Keratinocyte (primary cell): Measurements from ENCODE around the gene P2RX3. TPM values are rescaled to one million over a fixed set of nuclear protein-coding genes. Genes with fewer than 3 reads are reported as not detected.

ENCODE experiments used
- DNase-seq: peaks from one replicate; pipeline ENCODE4 v3.0.0-alpha.2; 2011; ENCODE audit warnings: low read depth, missing footprints, low spot score
- FAIRE-seq: peaks from 2 replicates; lab custom pipeline; 2011; peaks lifted over from hg19 to GRCh38; lab: Jason Lieb, UNC
- H2AFZ ChIP-seq: 2 replicates; pipeline ENCODE4 v1.6.0; 2012; ENCODE audit warnings: low read length, control low read depth, inconsistent platforms; ENCODE audit not compliant: control insufficient read depth
- H3K27ac ChIP-seq: 2 replicates; pipeline ENCODE4 v1.5.1; 2011; ENCODE audit warnings: low read length; ENCODE audit not compliant: control insufficient read depth, insufficient read depth
- H3K27me3 ChIP-seq: 3 replicates; pipeline ENCODE4 v1.6.0; 2011; ENCODE audit warnings: low read length; ENCODE audit not compliant: control insufficient read depth, insufficient read depth; ENCODE audit errors: extremely low read depth
- H3K36me3 ChIP-seq, 2 experiments: 2 replicates in 1 of 2; 3 replicates in 1 of 2; pipeline ENCODE4 v1.5.1; 2011; ENCODE audit warnings: low read length in 2 of 2, mild to moderate bottlenecking in 1 of 2; ENCODE audit not compliant: control insufficient read depth in 2 of 2, insufficient read depth in 2 of 2; ENCODE audit errors: extremely low read depth in 1 of 2
- H3K4me1 ChIP-seq: 3 replicates; pipeline ENCODE4 v1.5.1; 2011; ENCODE audit warnings: low read length; ENCODE audit not compliant: control insufficient read depth, insufficient read depth; ENCODE audit errors: extremely low read depth
- H3K4me2 ChIP-seq: 3 replicates; pipeline ENCODE4 v1.6.0; 2011; ENCODE audit warnings: low read depth, low read length; ENCODE audit not compliant: control insufficient read depth, insufficient read depth; ENCODE audit errors: extremely low read depth
- H3K4me3 ChIP-seq, 3 experiments: fragments of 200-600 bp in 1 of 3; sonication (generic) in 1 of 3; 2 replicates in 2 of 3; 3 replicates in 1 of 3; pipeline ENCODE4 v1.5.1; 2011 to 2016; ENCODE audit warnings: low read length in 3 of 3, mild to moderate bottlenecking in 3 of 3, control low read depth in 2 of 3, inconsistent platforms in 1 of 3, low read depth in 1 of 3, mixed read lengths in 1 of 3, mixed run types in 1 of 3, moderate library complexity in 1 of 3; ENCODE audit not compliant: control insufficient read depth in 2 of 3, insufficient read depth in 2 of 3; ENCODE audit errors: extremely low read depth in 1 of 3
- H3K79me2 ChIP-seq: 2 replicates; pipeline ENCODE4 v1.6.0; 2012; ENCODE audit warnings: low read length; ENCODE audit not compliant: control insufficient read depth, insufficient read depth
- H3K9ac ChIP-seq: 3 replicates; pipeline ENCODE4 v1.6.0; 2011; ENCODE audit warnings: low read length; ENCODE audit not compliant: control insufficient read depth, insufficient read depth; ENCODE audit errors: extremely low read depth
- H3K9me1 ChIP-seq: 3 replicates; pipeline ENCODE4 v1.6.0; 2011; ENCODE audit warnings: low read length; ENCODE audit not compliant: control insufficient read depth, insufficient read depth; ENCODE audit errors: extremely low read depth
- H3K9me3 ChIP-seq: 2 replicates; pipeline ENCODE4 v1.5.1; 2012; ENCODE audit warnings: low read depth, low read length; ENCODE audit not compliant: control insufficient read depth
- H4K20me1 ChIP-seq: 3 replicates; pipeline ENCODE4 v1.6.0; 2011; ENCODE audit warnings: low read length; ENCODE audit not compliant: control insufficient read depth, insufficient read depth; ENCODE audit errors: extremely low read depth
- CTCF ChIP-seq, 3 experiments: IDR thresholded peaks in 1 of 3; conservative IDR thresholded peaks in 1 of 3; optimal IDR thresholded peaks in 1 of 3; 2 replicates in 2 of 3; 3 replicates in 1 of 3; pipeline versions ENCODE3 to v1.5.1; 2011; ENCODE audit warnings: low read length in 3 of 3, mild to moderate bottlenecking in 3 of 3, moderate library complexity in 2 of 3, control low read depth in 1 of 3, inconsistent platforms in 1 of 3; ENCODE audit not compliant: insufficient read depth in 2 of 3; ENCODE audit errors: extremely low read depth in 1 of 3
- EZH2 ChIP-seq: IDR thresholded peaks from one replicate; pipeline ENCODE4 v1.6.1; 2012; ENCODE audit warnings: inconsistent platforms, mild to moderate bottlenecking, low read length, moderate library complexity
- dilution Hi-C: fragments of 300-500 bp; cut with MboI; formaldehyde crosslinking; loops from one replicate; pipeline ENCODE4 v1.7.0; 2020; ENCODE audit warnings: low sequenced_read_pairs; ENCODE audit not compliant: extremely low pct_ligation_motif_present
- polyA plus RNA-seq, 5 experiments: library from polyadenylated mRNA; depleted of rRNA in 3 of 5; stranded (reverse) in 3 of 5; stranded (forward) in 1 of 5; unstranded in 1 of 5; fragments of >200 nt; gene quantifications; 1 replicate in 1 of 5; 2 replicates in 3 of 5; 3 replicates in 1 of 5; pipeline versions ENCODE4 v1.2.1 to v1.2.3, GENCODE V29; 2011 to 2012; ENCODE audit warnings: missing spikeins in 2 of 5, low read depth in 1 of 5, low replicate concordance in 1 of 5

The P2RX3 gene
- polyA plus RNA-seq, 1 donor (not counting 4 experiments of a cell fraction or from before 2014, with no cell fraction given), result not detected

- dilution Hi-C loops, result no loop called here
Measured at GRCh38 chr11:57341250-57341808, 3.2 kb downstream of the P2RX3 start.

DNA sequence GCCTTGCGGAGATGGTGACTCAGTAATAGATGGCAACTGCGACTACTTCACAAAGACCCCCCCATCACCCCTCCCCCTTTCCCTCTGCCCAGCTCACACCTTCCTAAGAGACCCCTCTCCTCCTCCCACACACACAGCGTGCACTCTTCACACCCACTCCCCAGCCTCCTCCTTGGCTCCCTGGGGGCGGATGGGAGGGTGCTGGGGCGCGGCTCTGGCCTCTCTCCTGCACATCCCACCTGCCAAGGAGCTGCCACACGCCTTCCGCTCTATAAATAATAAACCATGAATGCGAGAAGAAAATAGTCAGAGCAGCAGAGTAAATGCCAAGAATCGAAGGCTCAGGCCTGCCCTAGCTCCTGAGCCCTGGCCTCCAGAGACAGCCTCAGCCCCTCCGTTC, 4.5 kb downstream of the P2RX3 start:
- H3K36me3 ChIP-seq, result no peaks in the 10 kb centered on the region
- no peak overlapping the region for H3K9ac ChIP-seq
- no peak overlapping the region for H3K27ac ChIP-seq
- H3K4me2 ChIP-seq, result no peak overlapping the region
- dilution Hi-C loops, result no loop called here
- no peaks in the 10 kb centered on the region for H3K9me1 ChIP-seq
- no peak for DNase-seq
- no peak for FAIRE-seq
- no peaks in the 10 kb centered on the region for H3K4me1 ChIP-seq
- no peak overlapping the region for H3K4me3 ChIP-seq
- no peak overlapping the region for H2AFZ ChIP-seq
- peaks cover 3% of the 10 kb centered on the region for H3K27me3 ChIP-seq
- H3K9me3 ChIP-seq, result no peaks in the 10 kb centered on the region
- no peaks in the 10 kb centered on the region for H3K79me2 ChIP-seq
- H4K20me1 ChIP-seq, result no peaks in the 10 kb centered on the region
- no peak for TF ChIP-seq EZH2
- no peak for TF ChIP-seq CTCF (optimal IDR thresholded peaks at IDR 0.05 in 1 of 3, IDR thresholded peaks at IDR 0.05 in 1 of 3, conservative IDR thresholded peaks at IDR 0.05 in 1 of 3; ENCODE audit: extremely low read depth in 1 of 3, insufficient read depth in 2 of 3, low read length in 3 of 3)

More at GRCh38 chr11:57341250-57341808, 3.2 kb downstream of the P2RX3 start:
- no peaks in the 10 kb centered on the region for H3K4me1 ChIP-seq
- DNase-seq (no peak), FAIRE-seq (no peak)
- no peak overlapping the region for H3K4me3 ChIP-seq
- no peaks in the 10 kb centered on the region for H3K9me1 ChIP-seq
- no peak overlapping the region for H3K27ac ChIP-seq
- no peak overlapping the region for H3K4me2 ChIP-seq
- H2AFZ ChIP-seq, result no peak overlapping the region
- no peak for TF ChIP-seq EZH2
- TF ChIP-seq CTCF (optimal IDR thresholded peaks at IDR 0.05 in 1 of 3, IDR thresholded peaks at IDR 0.05 in 1 of 3, conservative IDR thresholded peaks at IDR 0.05 in 1 of 3; ENCODE audit: extremely low read depth in 1 of 3, insufficient read depth in 2 of 3, low read length in 3 of 3), result no peak
- no peaks in the 10 kb centered on the region for H4K20me1 ChIP-seq
- no peak overlapping the region for H3K9ac ChIP-seq
- peaks cover 3% of the 10 kb centered on the region for H3K27me3 ChIP-seq
- H3K36me3 ChIP-seq, result no peaks in the 10 kb centered on the region
- H3K9me3 ChIP-seq, result no peaks in the 10 kb centered on the region
- no peaks in the 10 kb centered on the region for H3K79me2 ChIP-seq
